ENCODE measurements around the gene SPECC1L. TPM values are rescaled to one million over a fixed set of nuclear protein-coding genes. Genes with fewer than 3 reads are reported as not detected.
A peak's percentile ranks its signal among the peaks of the same experiment; 100 is the strongest.

SPECC1L gene
- total RNA-seq, 8 experiments from 2014 or later = 17.0 to 52.1 (median 43.0) TPM

DNA sequence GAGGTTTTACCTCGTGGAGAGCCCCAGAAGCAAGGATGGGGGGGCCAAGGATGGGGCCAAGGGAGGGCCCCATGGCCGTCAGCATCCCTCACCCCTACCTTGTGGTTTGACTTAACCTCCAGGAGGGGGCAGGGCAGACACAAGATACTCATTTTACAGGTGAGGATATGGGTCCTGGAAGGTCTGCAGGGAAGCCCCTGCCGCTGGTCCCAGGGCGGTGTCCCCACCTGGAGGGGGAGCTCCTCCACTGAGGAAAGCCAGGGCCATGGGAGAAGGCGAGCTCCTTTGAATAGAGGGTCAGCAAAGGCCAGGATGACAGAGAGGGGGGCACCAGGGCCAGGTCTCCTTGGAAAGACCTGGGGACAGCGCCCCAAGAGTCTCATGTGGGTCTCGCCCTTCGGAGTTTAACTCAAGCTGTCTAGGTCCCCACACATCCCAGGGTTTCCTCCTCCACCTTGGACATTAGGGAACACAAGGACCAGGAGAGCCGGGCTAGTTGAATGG, 150.8 kb downstream of the SPECC1L start:
- peak in 1 of 8 experiments; percentile 3 for ATAC-seq (replicated peaks in 6 of 8)
- 0 to 100% (median 83%) methylated on average over 1 to 3 of the region's 9 CpGs; no CpG with 5 or more reads in 5 of the 10 experiments for WGBS, 10 experiments
- no peak overlapping the region for H3K27ac ChIP-seq

DNA sequence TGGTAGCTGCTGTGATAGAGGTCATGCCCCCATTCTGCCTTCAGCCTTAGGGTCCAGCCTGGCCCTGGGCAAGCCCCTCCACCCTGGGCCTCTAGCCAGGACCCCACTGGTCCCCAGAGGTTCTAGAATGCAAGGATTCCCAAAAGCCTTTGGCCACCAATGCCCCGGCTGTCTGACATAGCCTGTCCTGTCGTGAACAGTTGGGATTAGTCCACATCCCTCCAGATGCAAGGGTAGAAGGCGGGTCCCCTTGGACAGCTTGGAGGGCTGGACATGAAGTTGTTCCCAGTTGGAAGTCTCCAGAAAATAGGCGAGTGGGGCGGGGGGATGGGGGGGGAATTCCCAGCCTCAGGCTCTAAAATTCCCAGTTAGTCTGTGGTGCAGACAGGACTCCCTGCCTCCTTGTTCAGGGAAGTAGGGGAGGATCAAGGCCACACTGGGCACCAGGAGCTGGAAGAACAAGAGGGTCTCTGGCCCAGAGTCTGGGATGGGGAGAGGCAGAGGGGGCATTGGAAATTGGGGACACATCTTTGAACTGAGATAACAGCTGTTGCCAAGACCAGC, 151.6 kb downstream of the SPECC1L start:
- 33 to 100% (median 95%) methylated on average over 1 to 3 of the region's 5 CpGs; no CpG with 5 or more reads in 7 of the 10 experiments for WGBS, 10 experiments
- Histone ChIP-seq H3K4me3 (no peak overlapping the region), H3K4me1 (replicated peaks in 1 of 2) (peaks cover 0 to 12% of the 10 kb centered on the region in 2 donors), H3K27ac (no peak overlapping the region)
- in situ Hi-C loops (cut with MboI; ENCODE audit: low pct_unique_long_range_greater_than_20kb in 2 of 9, low sequenced_read_pairs in 9 of 9, unreplicated experiment in 9 of 9) = loop anchor here in 2 of 9 experiments (10.0 kb wide), 2 partner anchors 93 to 103 kb away; no protein-coding TSS in a partner anchor
- ATAC-seq (replicated peaks in 6 of 8) = no peak

More for the DNA sequence above, 150.8 kb downstream of the SPECC1L start:
- in situ Hi-C loops (cut with MboI; ENCODE audit: low pct_unique_long_range_greater_than_20kb in 2 of 9, low sequenced_read_pairs in 9 of 9, unreplicated experiment in 9 of 9) = loop anchor here in 2 of 9 experiments (10.0 kb wide), 2 partner anchors 93 to 103 kb away; no protein-coding TSS in a partner anchor
- Histone ChIP-seq H3K4me1 (replicated peaks in 1 of 2) (peaks cover 0 to 12% of the 10 kb centered on the region in 2 donors), H3K4me3 (no peak overlapping the region)

DNA sequence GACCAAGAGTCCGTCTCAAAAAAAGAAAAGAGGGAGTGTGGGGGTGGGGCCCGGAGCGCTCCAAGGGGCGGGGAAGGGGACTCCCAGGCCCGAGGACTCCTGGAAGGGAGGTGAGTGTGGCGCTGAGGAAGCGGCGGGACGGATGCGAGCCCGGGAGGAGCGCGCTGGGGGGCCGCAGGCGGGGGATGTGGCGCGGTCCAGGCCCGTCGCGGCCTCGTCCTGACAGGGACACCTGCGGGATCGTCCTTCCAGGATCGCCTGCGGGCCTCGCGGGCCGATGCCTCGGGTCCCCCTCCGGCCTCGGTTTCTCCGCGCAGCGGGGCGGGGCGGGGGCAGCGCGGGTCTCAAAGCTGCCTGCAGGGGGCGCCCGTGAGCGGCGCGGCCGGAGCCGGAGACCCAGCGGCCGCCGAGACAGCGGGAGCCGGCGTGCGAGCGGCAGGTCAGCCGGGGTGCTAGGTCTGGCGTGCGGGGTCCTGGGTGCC, 152.9 kb downstream of the SPECC1L start:
- H3K27ac ChIP-seq = no peak overlapping the region
- peaks cover 0 to 12% of the 10 kb centered on the region in 2 donors for H3K4me1 ChIP-seq (replicated peaks in 1 of 2)
- WGBS, 10 experiments = no CpG with 5 or more reads among the region's 56 CpGs
- in situ Hi-C loops (cut with MboI; ENCODE audit: low pct_unique_long_range_greater_than_20kb in 2 of 9, low sequenced_read_pairs in 9 of 9, unreplicated experiment in 9 of 9) = loop anchor here in 2 of 9 experiments (10.0 kb wide), 2 partner anchors 91 to 101 kb away; no protein-coding TSS in a partner anchor
- peak; percentile 70 to 85 (median 77) for ATAC-seq (replicated peaks in 6 of 8)
- H3K4me3 ChIP-seq = peak overlapping the region; percentile 31 to 39 (median 36)

DNA sequence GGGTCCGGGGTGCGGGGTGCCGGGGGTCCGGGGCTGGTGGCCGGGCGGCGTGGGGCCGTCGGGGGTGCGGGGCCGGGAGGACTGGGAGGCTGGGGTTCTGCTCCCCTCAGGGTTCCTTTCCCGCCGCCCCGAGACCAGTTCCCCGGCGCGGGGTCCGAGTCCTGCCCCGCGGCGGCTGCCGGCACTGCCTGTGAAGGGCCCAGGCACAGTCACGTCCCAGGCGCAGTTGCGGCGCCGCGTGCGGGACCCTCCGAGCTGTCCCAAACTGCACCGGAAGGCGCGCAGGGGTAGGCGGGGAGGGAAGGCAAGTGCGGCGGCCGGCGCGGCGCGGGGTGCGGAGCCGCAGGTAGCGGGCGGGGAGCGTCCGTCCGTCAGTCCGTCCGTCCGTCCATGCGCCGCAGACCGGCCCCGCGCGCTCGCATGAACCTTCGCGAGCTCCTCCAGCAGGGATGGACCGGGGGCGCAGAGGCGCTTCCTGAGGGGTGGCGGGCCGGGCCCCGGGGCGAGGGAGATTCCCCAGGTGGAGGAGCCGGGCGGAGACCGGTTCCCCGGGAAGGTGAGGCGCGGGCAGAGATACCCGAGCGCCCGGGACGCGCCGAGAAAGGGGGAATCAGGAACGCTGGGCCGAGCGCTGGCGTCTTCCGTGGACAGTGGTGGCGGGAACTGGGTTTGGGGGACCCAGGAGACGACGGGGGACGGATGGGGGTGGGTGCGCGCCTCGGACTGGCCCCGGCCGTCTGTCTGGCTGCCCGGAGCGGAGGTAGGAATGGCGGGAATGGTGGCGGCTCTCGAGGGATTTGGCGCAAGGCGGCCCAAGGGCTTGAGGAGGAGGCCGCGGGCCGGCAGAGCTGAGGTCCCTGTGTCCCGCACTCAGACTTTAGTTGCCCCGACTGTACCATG, 153.6 kb downstream of the SPECC1L start:
- peak overlapping the region; percentile 31 to 39 (median 36) for H3K4me3 ChIP-seq
- in situ Hi-C loops (cut with MboI; ENCODE audit: low pct_unique_long_range_greater_than_20kb in 2 of 9, low sequenced_read_pairs in 9 of 9, unreplicated experiment in 9 of 9) = loop anchor here in 2 of 9 experiments (10.0 kb wide), 2 partner anchors 91 to 101 kb away; no protein-coding TSS in a partner anchor
- H3K4me1 ChIP-seq (replicated peaks in 1 of 2) = peaks cover 0 to 16% of the 10 kb centered on the region in 2 donors
- peak; percentile 14 to 61 (median 50) for ATAC-seq (replicated peaks in 6 of 8)
- 43% methylated on average over 7 of the region's 105 CpGs; no CpG with 5 or more reads in 9 of the 10 experiments for WGBS, 10 experiments
- no peak overlapping the region for H3K27ac ChIP-seq

DNA sequence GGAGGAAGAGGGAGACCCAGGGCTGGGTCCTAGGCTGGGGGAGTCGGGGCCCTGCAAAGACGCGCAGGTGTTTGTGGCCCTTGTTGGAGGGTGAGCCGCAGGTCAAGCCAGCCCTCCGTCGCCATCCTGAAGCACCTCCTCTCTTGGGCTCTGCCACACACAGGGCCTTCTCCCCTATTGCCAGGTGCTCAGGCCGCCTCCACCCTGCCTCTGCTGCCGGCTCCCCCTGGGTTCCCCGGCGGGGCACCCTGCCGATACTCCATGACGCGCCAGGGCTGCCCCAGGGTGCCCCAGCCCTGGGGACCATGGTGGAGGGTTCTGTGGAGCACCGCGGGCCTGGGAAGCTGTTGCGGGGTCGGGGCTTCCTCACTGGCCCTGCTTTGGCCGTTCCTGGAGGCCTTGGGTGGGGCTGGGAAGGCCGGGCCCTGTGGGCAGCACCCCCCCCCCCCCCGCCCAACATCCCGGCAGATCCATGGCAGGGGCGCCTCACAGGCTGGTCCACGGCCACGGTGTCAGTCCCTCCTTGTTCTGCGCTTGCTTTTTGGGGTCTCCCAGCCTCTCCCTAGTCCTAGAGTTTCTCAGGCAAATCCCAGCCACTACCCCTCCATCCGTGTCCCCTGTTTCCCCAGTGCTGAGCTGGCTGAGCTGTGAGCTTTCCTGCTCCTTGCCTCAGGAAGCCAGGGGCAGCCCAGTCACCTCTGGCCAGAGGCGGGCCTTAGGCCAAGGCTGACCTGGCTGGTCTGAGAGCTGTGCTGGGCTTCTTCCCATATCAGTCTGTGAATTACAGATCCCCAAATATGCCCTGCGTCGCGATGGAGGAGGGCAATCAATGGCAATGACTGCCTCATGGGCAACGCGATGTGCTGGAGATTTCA, 154.5 kb downstream of the SPECC1L start:
- peaks cover 0 to 19% of the 10 kb centered on the region in 2 donors for H3K4me1 ChIP-seq (replicated peaks in 1 of 2)
- 90% methylated on average over 2 to 7 of the region's 32 CpGs; no CpG with 5 or more reads in 6 of the 10 experiments for WGBS, 10 experiments
- no peak for ATAC-seq (replicated peaks in 6 of 8)
- H3K27ac ChIP-seq = no peak overlapping the region
- no peak overlapping the region for H3K4me3 ChIP-seq
- in situ Hi-C loops (cut with MboI; ENCODE audit: low pct_unique_long_range_greater_than_20kb in 2 of 9, low sequenced_read_pairs in 9 of 9, unreplicated experiment in 9 of 9) = loop anchor here in 2 of 9 experiments (10.0 kb wide), 2 partner anchors 90 to 100 kb away; no protein-coding TSS in a partner anchor

DNA sequence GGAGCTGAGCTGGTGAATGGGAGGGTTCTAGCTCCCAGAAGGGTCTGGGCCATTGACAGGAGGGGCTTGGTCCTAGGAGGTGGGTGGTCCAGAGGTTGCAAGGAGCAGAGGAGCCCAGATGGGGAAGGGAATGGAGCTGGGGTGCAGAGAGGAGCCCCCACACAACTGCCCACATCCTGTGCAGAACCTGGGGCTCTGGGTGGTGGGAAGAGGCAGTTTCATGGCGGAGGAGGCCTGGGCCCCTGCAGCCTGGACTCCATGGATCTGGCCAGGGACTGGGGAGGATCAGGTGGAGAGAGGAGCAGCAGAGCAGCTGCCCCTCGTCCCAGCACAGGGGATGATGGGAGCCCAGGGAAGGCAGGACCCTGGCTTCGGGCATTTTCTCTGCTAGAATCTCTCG, 155.8 kb downstream of the SPECC1L start:
- no peak for ATAC-seq (replicated peaks in 6 of 8)
- 100% methylated on average over 1 to 2 of the region's 4 CpGs; no CpG with 5 or more reads in 8 of the 10 experiments for WGBS, 10 experiments
- H3K4me3 ChIP-seq = no peak overlapping the region
- peaks cover 0 to 13% of the 10 kb centered on the region in 2 donors for H3K4me1 ChIP-seq (replicated peaks in 1 of 2)
- H3K27ac ChIP-seq = no peak overlapping the region
- in situ Hi-C loops (cut with MboI; ENCODE audit: low pct_unique_long_range_greater_than_20kb in 2 of 9, low sequenced_read_pairs in 9 of 9, unreplicated experiment in 9 of 9) = loop anchor here in 2 of 9 experiments (10.0 kb wide), 2 partner anchors 88 to 98 kb away; no protein-coding TSS in a partner anchor

DNA sequence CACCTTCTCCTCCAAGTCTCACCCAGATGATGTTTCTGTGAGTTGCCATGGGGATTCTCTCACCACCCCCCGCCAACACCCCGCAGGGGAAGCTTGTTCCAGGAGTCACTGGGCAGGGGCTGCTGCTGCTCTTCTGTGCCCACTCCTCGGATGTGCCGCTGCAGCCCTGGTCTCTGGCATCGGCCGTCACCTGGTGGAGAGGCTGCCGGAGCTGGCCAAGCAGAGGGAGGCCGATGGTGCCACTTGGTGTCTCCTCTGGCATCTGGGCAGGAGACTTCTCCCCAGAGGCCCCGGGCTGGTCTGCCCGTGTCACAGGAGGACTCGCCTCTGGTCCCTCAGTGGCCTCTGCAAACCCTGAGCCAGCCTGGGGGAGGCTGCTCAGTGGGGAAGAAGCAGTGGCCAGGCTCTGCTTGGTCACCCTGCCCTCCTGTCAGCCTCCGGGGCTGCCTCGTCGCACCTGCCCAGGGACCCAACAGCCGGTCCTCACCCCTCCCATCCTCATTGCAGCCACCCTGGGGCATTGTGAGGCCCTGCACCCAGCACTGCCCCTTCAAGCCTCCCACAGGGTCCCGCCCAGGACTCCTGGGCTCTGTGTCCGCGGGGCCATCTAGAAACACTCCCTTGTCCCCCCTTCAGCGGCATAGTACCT, 156.3 kb downstream of the SPECC1L start:
- Histone ChIP-seq H3K4me1 (replicated peaks in 1 of 2) (peaks cover 0 to 15% of the 10 kb centered on the region in 2 donors), H3K4me3 (no peak overlapping the region), H3K27ac (no peak overlapping the region)
- WGBS, 10 experiments = 65 to 100% (median 89%) methylated on average over 1 to 4 of the region's 19 CpGs; no CpG with 5 or more reads in 4 of the 10 experiments
- ATAC-seq (replicated peaks in 6 of 8) = no peak
- in situ Hi-C loops (cut with MboI; ENCODE audit: low pct_unique_long_range_greater_than_20kb in 2 of 9, low sequenced_read_pairs in 9 of 9, unreplicated experiment in 9 of 9) = loop anchor here in 2 of 9 experiments (10.0 kb wide), 2 partner anchors 88 to 98 kb away; no protein-coding TSS in a partner anchor

DNA sequence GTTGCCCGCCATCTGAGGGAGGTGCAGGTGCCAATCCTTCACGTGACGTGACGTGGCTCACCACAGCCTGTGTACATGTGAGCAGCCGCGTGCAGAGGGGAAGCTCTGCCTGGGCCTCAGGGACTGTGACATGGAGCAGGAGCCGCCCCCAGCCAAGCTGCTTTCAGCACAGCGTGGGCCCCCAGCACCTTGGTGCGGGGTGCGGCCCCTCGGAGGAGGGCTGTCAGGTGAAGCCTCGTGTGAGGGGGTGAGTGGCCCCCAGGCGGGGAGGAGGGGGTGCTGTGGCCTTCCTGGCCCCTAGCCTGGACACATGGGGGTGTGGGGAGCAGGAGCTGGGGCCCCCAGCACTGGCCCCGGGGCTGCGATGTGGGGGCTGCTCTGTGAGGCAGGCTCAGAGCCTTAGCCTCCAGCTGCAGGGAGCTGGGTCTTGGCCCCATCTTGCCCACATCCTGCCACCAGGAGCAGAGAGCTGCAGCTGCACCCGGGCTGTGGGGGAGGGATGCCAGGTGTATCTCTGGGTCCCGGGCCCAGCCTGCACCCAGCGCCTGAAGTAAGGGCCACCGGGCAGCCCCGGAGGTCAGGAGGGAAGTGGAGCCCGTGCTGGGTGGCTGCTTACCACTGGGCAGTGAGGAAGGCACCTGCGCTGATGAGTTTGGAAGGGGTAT, 157.0 kb downstream of the SPECC1L start, which contains the start of gene ADORA2A:
TSS of gene ADORA2A (plus strand) at position 100 of the 665 bp plus-strand sequence. CDS start 5,806 bp downstream, outside the sequence.
- 80 to 90% (median 85%) methylated on average over 1 to 8 of the region's 22 CpGs; no CpG with 5 or more reads in 6 of the 10 experiments for WGBS, 10 experiments
- H3K27ac ChIP-seq = no peak within 1 kb of the TSS
- no peak within 1 kb of the TSS for H3K4me3 ChIP-seq
- no peak for ATAC-seq (replicated peaks in 6 of 8)
- peaks cover 0 to 21% of the 10 kb centered on the region in 2 donors for H3K4me1 ChIP-seq (replicated peaks in 1 of 2)
- in situ Hi-C loops (cut with MboI; ENCODE audit: low pct_unique_long_range_greater_than_20kb in 2 of 9, low sequenced_read_pairs in 9 of 9, unreplicated experiment in 9 of 9) = loop anchor here in 2 of 9 experiments (10.0 kb wide), 2 partner anchors 87 to 97 kb away; no protein-coding TSS in a partner anchor

DNA sequence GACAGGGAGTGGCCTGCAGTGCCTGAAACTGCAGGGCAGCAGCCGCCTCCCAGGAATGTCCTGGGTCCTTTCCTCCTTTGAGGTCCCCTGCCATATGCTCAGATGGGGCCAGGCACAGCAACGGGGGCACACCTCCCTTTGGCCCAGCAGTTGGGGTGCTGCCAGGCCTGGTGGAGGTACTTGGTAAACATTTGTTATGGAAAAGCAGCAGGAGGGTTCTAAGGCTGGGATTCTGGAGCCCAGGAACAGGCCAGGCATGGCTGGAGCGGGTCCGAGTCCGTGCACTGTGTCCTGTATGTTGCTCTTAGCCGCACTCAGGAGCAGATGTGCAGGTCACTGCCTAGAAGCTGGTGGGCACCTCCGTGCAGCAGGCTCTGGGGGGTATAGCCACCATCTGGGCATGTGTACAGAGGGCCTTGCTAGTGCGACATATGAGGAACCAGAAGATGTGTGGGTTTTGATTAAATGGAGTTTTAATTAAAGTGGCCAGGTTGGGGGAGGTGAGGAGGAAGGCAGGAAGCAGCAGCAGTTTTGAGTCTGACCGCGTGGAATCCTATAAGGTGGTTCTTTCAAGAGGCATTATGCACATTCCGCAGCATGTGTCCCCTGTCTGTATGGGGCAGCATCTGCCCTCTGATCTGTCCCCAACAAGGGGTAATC, 158.2 kb downstream of the SPECC1L start:
- in situ Hi-C loops (cut with MboI; ENCODE audit: low pct_unique_long_range_greater_than_20kb in 2 of 9, low sequenced_read_pairs in 9 of 9, unreplicated experiment in 9 of 9) = loop anchor here in 2 of 9 experiments (10.0 kb wide), 2 partner anchors 86 to 96 kb away; no protein-coding TSS in a partner anchor
- ATAC-seq (replicated peaks in 6 of 8) = no peak

More for the DNA sequence above, 158.2 kb downstream of the SPECC1L start:
- peaks cover 0 to 27% of the 10 kb centered on the region in 2 donors for H3K4me1 ChIP-seq (replicated peaks in 1 of 2)
- no peak overlapping the region for H3K27ac ChIP-seq
- WGBS, 10 experiments = 33 to 100% (median 72%) methylated on average over 1 to 9 of the region's 11 CpGs; no CpG with 5 or more reads in 3 of the 10 experiments
- no peak overlapping the region for H3K4me3 ChIP-seq
